ENCODE measurements around the gene GBX1. TPM values are rescaled to one million over a fixed set of nuclear protein-coding genes. Genes with fewer than 3 reads are reported as not detected.

Gene GBX1
- total RNA-seq, 1 donor from 2014 or later = 2.4 TPM

- H3K4me1 Mint-ChIP-seq = peaks cover 7% of the 10 kb centered on the region
- no peak for DNase-seq (ENCODE audit: low read depth, low spot score)
- no peaks in the 10 kb centered on the region for H3K36me3 Mint-ChIP-seq (ENCODE audit: low read depth)
- no peaks in the 10 kb centered on the region for H3K9me3 Mint-ChIP-seq
- peaks cover 25% of the 10 kb centered on the region for H3K27me3 Mint-ChIP-seq (ENCODE audit: low read depth)
- TF ChIP-seq CTCF (conservative IDR thresholded peaks at IDR 0.05) = no peak
- H3K27ac Mint-ChIP-seq (ENCODE audit: unreplicated experiment) = peak overlapping the region; percentile 22
- no peak overlapping the region for H3K4me3 Mint-ChIP-seq
Measured at GRCh38 chr7:151176401-151176800, 8.9 kb upstream of the GBX1 start.

GRCh38 chr7:151175793-151176311 is 8.4 kb upstream of the GBX1 start:
- no peak for TF ChIP-seq CTCF (conservative IDR thresholded peaks at IDR 0.05)
- peaks cover 7% of the 10 kb centered on the region for H3K4me1 Mint-ChIP-seq
- H3K36me3 Mint-ChIP-seq (ENCODE audit: low read depth) = no peaks in the 10 kb centered on the region
- H3K27ac Mint-ChIP-seq (ENCODE audit: unreplicated experiment) = no peak overlapping the region
- no peak for DNase-seq (ENCODE audit: low read depth, low spot score)
- H3K9me3 Mint-ChIP-seq = no peaks in the 10 kb centered on the region
- H3K27me3 Mint-ChIP-seq (ENCODE audit: low read depth) = peaks cover 30% of the 10 kb centered on the region
- H3K4me3 Mint-ChIP-seq = no peak overlapping the region

- TF ChIP-seq CTCF (conservative IDR thresholded peaks at IDR 0.05) = no peak
- H3K27ac Mint-ChIP-seq (ENCODE audit: unreplicated experiment) = no peak overlapping the region
- H3K36me3 Mint-ChIP-seq (ENCODE audit: low read depth) = no peaks in the 10 kb centered on the region
- H3K4me3 Mint-ChIP-seq = peak overlapping the region; percentile 27
- H3K9me3 Mint-ChIP-seq = no peaks in the 10 kb centered on the region
- H3K27me3 Mint-ChIP-seq (ENCODE audit: low read depth) = peaks cover 34% of the 10 kb centered on the region
- no peak for DNase-seq (ENCODE audit: low read depth, low spot score)
- peaks cover 7% of the 10 kb centered on the region for H3K4me1 Mint-ChIP-seq
Measured at GRCh38 chr7:151175047-151175792, 7.7 kb upstream of the GBX1 start.

GRCh38 chr7:151174246-151175046 is 7.0 kb upstream of the GBX1 start:
- H3K27ac Mint-ChIP-seq (ENCODE audit: unreplicated experiment) = no peak overlapping the region
- no peaks in the 10 kb centered on the region for H3K36me3 Mint-ChIP-seq (ENCODE audit: low read depth)
- DNase-seq (ENCODE audit: low read depth, low spot score) = no peak
- H3K4me1 Mint-ChIP-seq = peaks cover 7% of the 10 kb centered on the region
- peak overlapping the region; percentile 27 for H3K4me3 Mint-ChIP-seq
- peaks cover 38% of the 10 kb centered on the region for H3K27me3 Mint-ChIP-seq (ENCODE audit: low read depth)
- H3K9me3 Mint-ChIP-seq = no peaks in the 10 kb centered on the region
- TF ChIP-seq CTCF (conservative IDR thresholded peaks at IDR 0.05) = no peak

GRCh38 chr7:151173386-151174245 is 6.1 kb upstream of the GBX1 start:
- Mint-ChIP-seq H3K27me3 (ENCODE audit: low read depth) (peaks cover 44% of the 10 kb centered on the region), H3K36me3 (ENCODE audit: low read depth) (no peaks in the 10 kb centered on the region)
- TF ChIP-seq CTCF (conservative IDR thresholded peaks at IDR 0.05) = no peak

More at GRCh38 chr7:151173386-151174245, 6.1 kb upstream of the GBX1 start:
- Mint-ChIP-seq H3K4me1 (peaks cover 10% of the 10 kb centered on the region), H3K27ac (ENCODE audit: unreplicated experiment) (no peak overlapping the region), H3K9me3 (no peaks in the 10 kb centered on the region), H3K4me3 (no peak overlapping the region)
- DNase-seq (ENCODE audit: low read depth, low spot score) = no peak
